ENCODE data around the gene ADAMTS12. TPM values are rescaled to one million over a fixed set of nuclear protein-coding genes. Genes with fewer than 3 reads are reported as not detected.

The ADAMTS12 gene
- total RNA-seq, 1 donor from 2014 or later: 26.8 TPM

- DNase-seq: peak; percentile 13
These were observed 91.4 kb downstream of the ADAMTS12 start for GRCh38 chr5:33800241-33800950.

GRCh38 chr5:33795496-33795895, 96.3 kb downstream of the ADAMTS12 start:
- no peak for DNase-seq

- DNase-seq: peak; percentile 77
These were observed 97.1 kb downstream of the ADAMTS12 start for GRCh38 chr5:33794550-33795181.

GRCh38 chr5:33793836-33794549, 97.8 kb downstream of the ADAMTS12 start:
- DNase-seq: peak; percentile 13

DNA sequence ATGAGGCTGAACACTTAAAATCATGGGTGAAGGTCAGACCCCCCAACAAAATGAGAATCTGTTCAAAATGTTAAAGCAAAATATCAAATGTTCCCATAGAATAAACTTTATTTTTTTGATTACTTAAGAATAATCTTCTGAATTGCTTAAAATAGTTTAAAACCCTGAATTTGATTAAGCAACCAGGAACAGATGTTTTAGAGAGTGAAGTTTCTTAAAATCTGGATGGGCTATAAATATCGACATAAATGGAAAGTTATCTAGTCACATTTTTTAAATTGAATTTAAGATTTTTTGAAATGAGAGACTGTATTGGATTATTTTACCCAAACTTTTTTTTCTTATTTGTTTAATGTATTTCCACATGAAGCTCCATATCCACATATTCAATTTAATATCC, 98.5 kb downstream of the ADAMTS12 start:
- peak; percentile 58 for DNase-seq

GRCh38 chr5:33792559-33792958, 99.2 kb downstream of the ADAMTS12 start:
- DNase-seq: no peak

DNA sequence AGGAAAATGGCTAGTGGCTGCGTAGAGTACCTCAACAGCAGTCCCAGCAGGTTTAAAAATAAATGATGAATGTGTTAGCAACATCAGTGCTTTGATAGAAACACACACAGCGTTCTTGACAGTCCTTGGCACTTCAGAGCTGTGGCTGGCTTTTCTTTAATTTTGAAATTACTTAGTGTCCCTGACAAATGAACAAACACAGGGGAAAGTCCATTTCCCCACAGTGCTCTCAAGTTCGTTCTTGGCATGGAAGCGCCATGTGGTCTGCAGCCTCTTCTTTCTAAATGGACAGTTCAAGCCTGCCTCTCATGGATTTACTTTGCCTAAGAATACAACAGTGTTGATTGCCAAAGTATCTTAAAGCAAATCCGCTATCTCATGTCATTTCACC, 102.2 kb downstream of the ADAMTS12 start:
- no peak for DNase-seq

DNA sequence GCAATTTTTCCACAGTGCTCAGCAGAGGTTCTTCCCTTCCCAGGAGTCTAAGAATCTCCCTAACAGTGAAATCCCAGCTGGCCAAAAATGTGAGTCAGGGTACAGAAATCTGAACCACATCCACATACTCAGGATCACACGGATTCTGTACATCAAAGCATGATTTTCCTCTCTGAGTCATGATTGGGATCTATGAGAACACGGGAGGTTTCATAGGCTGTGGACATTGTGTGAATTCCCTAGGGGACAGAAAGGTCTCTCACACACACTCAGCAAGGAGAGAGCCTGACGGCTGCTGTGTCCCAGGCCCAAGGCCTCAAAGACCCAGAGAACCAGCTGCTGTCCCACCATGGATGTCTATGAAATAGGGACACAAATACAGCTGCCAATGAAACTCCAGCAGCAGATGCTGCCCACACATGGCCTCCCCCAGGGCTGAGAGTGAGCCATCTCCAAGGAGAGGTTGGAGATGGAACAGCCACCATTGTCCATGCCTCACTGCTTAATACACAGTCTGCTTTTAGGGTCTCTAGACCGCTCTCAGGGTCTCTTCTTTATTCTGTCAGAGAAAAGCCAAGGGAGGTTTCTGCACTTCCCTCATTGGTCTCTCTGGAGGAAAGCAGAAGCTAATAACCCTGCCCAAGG, 102.7 kb downstream of the ADAMTS12 start:
- DNase-seq: no peak

GRCh38 chr5:33785571-33785970, 106.2 kb downstream of the ADAMTS12 start:
- no peak for DNase-seq

GRCh38 chr5:33781286-33781685, 110.5 kb downstream of the ADAMTS12 start:
- DNase-seq: peak; percentile 12

DNA sequence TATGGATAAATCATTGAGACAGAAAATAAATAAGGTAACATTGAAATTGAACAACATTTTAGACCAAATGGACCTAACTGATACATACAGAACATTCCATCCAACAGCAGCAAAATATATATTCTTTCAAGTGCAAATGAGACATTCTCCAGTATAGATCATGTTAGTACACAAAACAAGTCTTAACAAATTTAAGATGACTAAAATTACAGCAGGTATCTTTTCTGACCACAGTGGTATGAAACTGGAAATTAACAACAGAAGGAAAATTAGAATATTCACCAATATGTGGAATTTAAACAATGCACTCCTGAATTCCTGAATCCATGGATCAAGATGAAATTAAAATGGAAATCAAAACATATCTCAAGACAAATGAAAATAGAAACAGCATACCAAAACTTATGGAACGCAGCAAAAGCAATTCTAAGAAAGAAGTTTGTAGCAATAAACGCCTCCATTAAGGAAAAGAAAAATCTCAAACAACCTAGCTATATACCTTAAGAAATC, 115.6 kb downstream of the ADAMTS12 start:
- DNase-seq: no peak

- DNase-seq: peak; percentile 26
These were observed 117.4 kb downstream of the ADAMTS12 start for GRCh38 chr5:33774341-33774740.

DNA sequence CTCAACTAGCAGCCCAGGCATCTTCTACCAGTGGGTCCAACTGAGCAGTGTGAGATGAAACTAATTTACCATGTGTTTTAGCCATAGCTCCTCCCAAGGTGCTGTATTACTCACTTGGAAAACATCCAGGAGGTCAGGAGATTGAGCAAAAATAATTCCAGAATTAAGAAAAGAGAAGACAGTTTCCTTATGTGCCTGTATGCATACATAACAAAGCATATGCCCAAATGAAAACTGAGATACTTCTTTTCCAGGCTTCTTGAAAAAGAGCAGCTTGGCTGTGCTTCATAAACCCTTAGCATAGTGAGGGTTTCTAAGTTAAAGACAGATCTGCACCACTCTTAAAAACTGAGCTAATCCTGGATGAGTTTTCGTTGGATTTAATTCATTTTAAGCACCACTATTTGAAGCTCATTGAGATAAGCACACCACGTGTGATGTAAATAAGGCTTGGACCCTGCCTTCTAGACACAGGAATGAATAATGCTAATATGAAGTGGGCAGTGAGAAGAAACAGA, 119.4 kb downstream of the ADAMTS12 start:
- DNase-seq: no peak

- DNase-seq: no peak
These were observed 121.8 kb downstream of the ADAMTS12 start for GRCh38 chr5:33769968-33770367.

- no peak for DNase-seq
These were observed 122.6 kb downstream of the ADAMTS12 start for GRCh38 chr5:33769196-33769595.

DNA sequence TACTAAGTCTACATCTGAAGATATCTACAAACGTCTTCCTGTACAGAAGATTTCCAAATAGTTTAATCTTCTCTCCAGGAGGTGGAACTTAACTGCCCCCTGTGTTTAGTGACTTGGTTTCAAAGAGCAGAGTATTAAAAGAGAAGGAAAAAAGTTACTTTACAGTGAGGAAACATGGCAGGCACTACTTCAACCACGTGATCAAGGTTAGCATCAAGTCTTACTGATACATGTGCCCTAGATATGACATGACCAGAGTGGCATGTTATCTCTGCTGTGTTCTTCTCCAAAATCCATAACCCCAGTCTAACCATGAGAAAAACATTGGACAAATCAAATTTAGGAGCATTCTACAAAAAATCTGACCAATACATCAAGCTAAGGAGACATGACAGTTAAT, 125.8 kb downstream of the ADAMTS12 start:
- DNase-seq: no peak

- no peak for DNase-seq
These were observed 127.0 kb downstream of the ADAMTS12 start for GRCh38 chr5:33764786-33765185.

GRCh38 chr5:33763435-33763834, 128.4 kb downstream of the ADAMTS12 start:
- no peak for DNase-seq

GRCh38 chr5:33762859-33763258, 128.9 kb downstream of the ADAMTS12 start:
- DNase-seq: no peak

DNA sequence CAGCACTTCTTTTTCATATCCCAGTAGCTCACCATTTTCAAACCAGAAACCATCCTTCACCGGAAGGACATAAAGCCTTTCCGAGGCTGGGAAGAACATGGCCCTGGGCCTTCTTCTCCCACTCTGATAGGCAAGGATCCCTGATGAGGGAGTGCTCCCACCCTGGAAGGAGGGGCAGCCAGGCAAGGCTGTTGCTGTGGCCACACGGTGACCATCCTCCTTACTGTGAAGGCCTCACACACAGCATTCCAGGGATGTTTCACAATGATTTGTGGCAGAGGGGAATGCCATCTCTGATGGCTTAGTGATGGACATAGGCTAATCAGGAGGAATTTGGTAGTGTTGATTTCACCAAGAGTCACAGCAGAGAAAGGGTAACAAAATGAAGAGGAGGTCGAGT, 130.7 kb downstream of the ADAMTS12 start:
- DNase-seq: no peak

GRCh38 chr5:33758737-33759136, 133.1 kb downstream of the ADAMTS12 start:
- DNase-seq: no peak

DNA sequence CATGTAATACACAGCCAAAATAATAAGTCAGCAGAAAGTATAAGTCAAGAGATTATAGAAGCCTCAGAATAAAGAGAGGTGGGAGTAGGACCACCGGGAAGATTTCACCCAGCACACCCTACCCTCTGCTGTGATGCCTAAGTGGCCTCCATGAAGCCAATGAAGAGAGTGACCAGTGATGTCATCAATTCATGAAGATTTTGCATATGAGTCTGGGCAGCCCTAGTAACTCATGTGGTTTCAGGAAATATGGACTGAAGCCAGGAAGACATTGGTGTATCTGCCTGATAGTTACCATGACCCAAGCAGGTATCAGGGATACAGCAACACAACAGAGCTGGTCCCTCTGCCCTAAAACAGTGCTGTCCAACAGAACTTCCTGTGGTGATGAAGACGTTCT, 135.3 kb downstream of the ADAMTS12 start:
- no peak for DNase-seq

GRCh38 chr5:33755231-33755630, 136.6 kb downstream of the ADAMTS12 start:
- DNase-seq: no peak
